Measurements from ENCODE around the gene MISFA.

- TF ChIP-seq POLR2A (IDR thresholded peaks at IDR 0.05): no peak
- no peak for TF ChIP-seq CTCF (IDR thresholded peaks at IDR 0.05)
Measured at GRCh38 chr11:18624161-18624560, 24.6 kb downstream of the MISFA start.

Data from prostate gland (tissue), 2 donors.